NCI-H1930 (cell line): ENCODE measurements around the gene PLEKHG5.

Source experiments
- DNase-seq, 2 experiments: peaks; one replicate each; lab custom pipeline; 2025; lab: John Stamatoyannopoulos, UW

The PLEKHG5 gene

GRCh38 chr1:6491480-6491962, at the start of gene PLEKHG5:
PLEKHG5 (minus strand) TSS chr1:6491667; CDS start chr1:6477571, 14,096 bp downstream.
- no peak for DNase-seq

GRCh38 chr1:6538956-6539355, 47.5 kb upstream of the PLEKHG5 start:
- DNase-seq = no peak

- no peak for DNase-seq
These were observed 44.8 kb upstream of the PLEKHG5 start for GRCh38 chr1:6536291-6536690.

GRCh38 chr1:6535214-6535613, 43.7 kb upstream of the PLEKHG5 start:
- DNase-seq = no peak

- no peak for DNase-seq
These were observed 42.9 kb upstream of the PLEKHG5 start for GRCh38 chr1:6534248-6534822.

- no peak for DNase-seq
These were observed 40.5 kb upstream of the PLEKHG5 start for GRCh38 chr1:6531996-6532395.

- no peak for DNase-seq
These were observed 39.2 kb upstream of the PLEKHG5 start for GRCh38 chr1:6530504-6531160.

- no peak for DNase-seq
These were observed 37.0 kb upstream of the PLEKHG5 start for GRCh38 chr1:6528492-6528891.

GRCh38 chr1:6526316-6526715, 34.8 kb upstream of the PLEKHG5 start:
- no peak for DNase-seq

- DNase-seq = peak in 1 of 2 experiments; percentile 6
These were observed 32.1 kb upstream of the PLEKHG5 start for GRCh38 chr1:6523566-6523965.

GRCh38 chr1:6521536-6521935, 30.1 kb upstream of the PLEKHG5 start:
- no peak for DNase-seq

- no peak for DNase-seq
These were observed 28.6 kb upstream of the PLEKHG5 start for GRCh38 chr1:6519935-6520671.

- DNase-seq = no peak
These were observed 28.0 kb upstream of the PLEKHG5 start for GRCh38 chr1:6519491-6519934.

- DNase-seq = no peak
These were observed 26.0 kb upstream of the PLEKHG5 start for GRCh38 chr1:6517435-6517851.

- no peak for DNase-seq
These were observed 24.3 kb upstream of the PLEKHG5 start for GRCh38 chr1:6515771-6516170.

GRCh38 chr1:6513320-6513801, 21.9 kb upstream of the PLEKHG5 start:
- DNase-seq = no peak

- DNase-seq = no peak
These were observed 21.4 kb upstream of the PLEKHG5 start for GRCh38 chr1:6512908-6513280.

- DNase-seq = no peak
These were observed 20.9 kb upstream of the PLEKHG5 start for GRCh38 chr1:6512245-6512907.

- no peak for DNase-seq
These were observed 20.2 kb upstream of the PLEKHG5 start for GRCh38 chr1:6511561-6512244.

- DNase-seq = no peak
These were observed 19.6 kb upstream of the PLEKHG5 start for GRCh38 chr1:6511056-6511455.

- no peak for DNase-seq
These were observed 19.0 kb upstream of the PLEKHG5 start for GRCh38 chr1:6510493-6510892.

GRCh38 chr1:6509919-6510291, 18.4 kb upstream of the PLEKHG5 start:
- DNase-seq = no peak
